Kidney (tissue), 14 donors: Measurements from ENCODE around the gene GP2. TPM values are rescaled to one million over a fixed set of nuclear protein-coding genes. Genes with fewer than 3 reads are reported as not detected.
A peak's percentile ranks its signal among the peaks of the same experiment; 100 is the strongest.

Experiments used
- DNase-seq, 5 donors: peaks; one replicate each; pipeline ENCODE4 v3.0.0-alpha.2; 2013 to 2020
- FAIRE-seq: peaks from 2 replicates; lab custom pipeline; 2012; peaks lifted over from hg19 to GRCh38; lab: Jason Lieb, UNC
- H3K27ac ChIP-seq, 2 donors: one replicate each; pipeline ENCODE4 v1.7.0; 2013; ENCODE audit warnings: low read depth in 2 of 2, low read length in 2 of 2, inconsistent platforms in 1 of 2
- H3K27me3 ChIP-seq: one replicate; pipeline ENCODE4 v1.7.1; 2013; ENCODE audit warnings: low read length, inconsistent platforms; ENCODE audit not compliant: control insufficient read depth, insufficient read depth
- H3K36me3 ChIP-seq, 3 donors: one replicate each; pipeline versions ENCODE4 v1.7.0 to v1.7.1; 2013; ENCODE audit warnings: low read length in 3 of 3, control low read depth in 1 of 3, inconsistent platforms in 1 of 3; ENCODE audit not compliant: insufficient read depth in 3 of 3, control insufficient read depth in 2 of 3
- H3K4me1 ChIP-seq, 3 donors: one replicate each; pipeline versions ENCODE4 v1.7.0 to v1.7.1; 2013; ENCODE audit warnings: low read length in 3 of 3, inconsistent platforms in 1 of 3, low read depth in 1 of 3; ENCODE audit not compliant: control insufficient read depth in 2 of 3, insufficient read depth in 2 of 3
- H3K4me3 ChIP-seq, 3 donors: one replicate each; pipeline versions ENCODE4 v1.7.0 to v1.8.1; 2013; ENCODE audit warnings: low read length in 3 of 3, control low read depth in 1 of 3, inconsistent platforms in 1 of 3
- H3K9ac ChIP-seq, 3 donors: one replicate each; pipeline versions ENCODE4 v1.7.0 to v1.7.1; 2013; ENCODE audit warnings: low read length in 3 of 3, control low read depth in 1 of 3, inconsistent platforms in 1 of 3
- H3K9me3 ChIP-seq, 3 donors: one replicate each; pipeline versions ENCODE4 v1.7.0 to v1.7.1; 2013; ENCODE audit warnings: low read length in 3 of 3, control low read depth in 1 of 3, inconsistent platforms in 1 of 3; ENCODE audit not compliant: control insufficient read depth in 2 of 3, insufficient read depth in 1 of 3
- CTCF ChIP-seq: IDR thresholded peaks from 3 replicates; pipeline ENCODE4 v1.5.1; 2012; ENCODE audit warnings: mild to moderate bottlenecking, moderate library complexity, borderline replicate concordance; ENCODE audit not compliant: insufficient read depth; ENCODE audit errors: extremely low read depth
- intact Hi-C: fragments of 100-400 bp; cut with DNase I; formaldehyde crosslinking; loops from one replicate; pipeline ENCODE4 v1.11.1; 2022
- polyA plus RNA-seq: library from polyadenylated mRNA; stranded (reverse); fragments of 350-450 nt; fragmentation: Illumina TruSeq; extraction: RNeasy Lipid Tissue Mini Kit (QIAGEN cat#74804); gene quantifications from one replicate; pipeline ENCODE4 v1.2.3, GENCODE V29; 2014; ENCODE audit warnings: low read depth, low replicate concordance; ENCODE audit not compliant: insufficient read depth
- total RNA-seq: library from RNA; stranded (reverse); fragmentation: NEBNext Ultra II Directional; extraction: Animal tissue kit (Norgen Biotek cat#: 25700); gene quantifications from one replicate; pipeline ENCODE4 v1.2.1, GENCODE V29; 2021
- donor health status: control.
- donor health status: control.
- donor health status: control.
- donor health status: control.
- donor health status: control.
- donor health status: DM: yes; HTN: yes; CAD: no.
- donor health status: Normal renal cell carcinoma (clear cell type).

Gene GP2
- total and polyA plus RNA-seq, 2 donors from 2014 or later: 0.94 to 9.3 TPM

DNA sequence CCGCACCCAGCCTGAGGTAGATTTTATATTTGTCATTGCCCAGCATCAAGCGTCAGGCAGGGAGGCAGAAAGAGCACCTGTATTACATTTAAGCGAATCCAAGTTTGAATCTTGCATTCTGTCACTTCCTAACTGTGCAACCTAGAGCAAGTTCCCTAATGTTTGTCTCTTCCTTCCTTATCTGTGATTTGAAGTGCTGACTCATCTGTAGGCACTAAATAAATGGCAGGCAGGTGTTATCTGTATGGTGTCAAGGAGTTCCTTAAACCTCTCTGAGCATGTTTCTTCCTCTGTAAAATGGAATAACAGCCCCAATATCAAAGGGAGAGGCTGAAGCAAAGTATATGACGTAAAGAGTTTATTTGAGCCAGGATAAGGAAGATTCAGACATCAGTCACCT is 24.3 kb downstream of the GP2 start:
- FAIRE-seq (no peak), DNase-seq (no peak)
- Histone ChIP-seq H3K36me3 (no peaks in the 10 kb centered on the region), H3K27ac (no peak overlapping the region), H3K9ac (no peak overlapping the region), H3K9me3 (no peaks in the 10 kb centered on the region), H3K27me3 (no peaks in the 10 kb centered on the region), H3K4me1 (no peaks in the 10 kb centered on the region), H3K4me3 (no peak overlapping the region)
- no peak for TF ChIP-seq CTCF
- intact Hi-C loops: no loop called here

GRCh38 chr16:20302389-20302788 is 24.9 kb downstream of the GP2 start:
- no peak overlapping the region for H3K9ac ChIP-seq
- no peaks in the 10 kb centered on the region for H3K9me3 ChIP-seq
- no peak for TF ChIP-seq CTCF
- DNase-seq (no peak), FAIRE-seq (no peak)
- intact Hi-C loops: no loop called here
- no peak overlapping the region for H3K4me3 ChIP-seq
- no peaks in the 10 kb centered on the region for H3K27me3 ChIP-seq
- H3K27ac ChIP-seq: no peak overlapping the region
- no peaks in the 10 kb centered on the region for H3K36me3 ChIP-seq
- no peaks in the 10 kb centered on the region for H3K4me1 ChIP-seq

DNA sequence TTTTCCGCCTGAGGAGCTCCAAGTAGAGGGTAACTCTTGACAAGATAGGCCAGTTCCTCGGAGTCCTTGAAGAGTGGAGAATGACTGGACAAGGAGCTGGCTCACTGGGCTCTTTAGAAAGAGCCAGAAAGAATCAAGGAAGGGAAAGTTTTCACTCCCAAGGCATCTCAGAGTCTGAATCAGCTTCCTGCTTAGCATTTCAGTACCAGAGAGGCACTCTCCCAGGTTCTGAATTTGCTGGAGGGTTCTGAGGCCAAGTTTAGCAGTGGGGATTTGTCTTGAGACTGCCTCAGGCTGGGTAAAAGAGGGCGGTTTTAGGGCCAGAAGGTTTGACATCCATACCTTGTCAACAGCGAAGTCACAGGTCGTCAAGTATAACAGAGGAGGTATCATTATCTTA is 25.5 kb downstream of the GP2 start:
- Histone ChIP-seq H3K9ac (no peak overlapping the region), H3K27ac (no peak overlapping the region), H3K36me3 (no peaks in the 10 kb centered on the region), H3K4me3 (no peak overlapping the region), H3K27me3 (no peaks in the 10 kb centered on the region), H3K4me1 (no peaks in the 10 kb centered on the region), H3K9me3 (no peaks in the 10 kb centered on the region)
- no peak for TF ChIP-seq CTCF
- intact Hi-C loops: no loop called here
- no peak for FAIRE-seq
- peak in 2 of 5 donors; percentile 1 to 8 for DNase-seq
